GM18519 (cell line): ENCODE measurements around the gene CGN.

Source experiments
- ATAC-seq: cut with Tn5 transposase; IDR thresholded peaks from one replicate; pipeline ENCODE4 v1.9.1; 2021; ENCODE audit warnings: mild to moderate bottlenecking, moderate library complexity; ENCODE audit not compliant: unreplicated experiment, low FRiP score

The CGN gene

GRCh38 chr1:151546011-151546925 is 35.1 kb downstream of the CGN start:
- ATAC-seq: no peak

- ATAC-seq: no peak
Measured at GRCh38 chr1:151547119-151547899, 36.1 kb downstream of the CGN start.

DNA sequence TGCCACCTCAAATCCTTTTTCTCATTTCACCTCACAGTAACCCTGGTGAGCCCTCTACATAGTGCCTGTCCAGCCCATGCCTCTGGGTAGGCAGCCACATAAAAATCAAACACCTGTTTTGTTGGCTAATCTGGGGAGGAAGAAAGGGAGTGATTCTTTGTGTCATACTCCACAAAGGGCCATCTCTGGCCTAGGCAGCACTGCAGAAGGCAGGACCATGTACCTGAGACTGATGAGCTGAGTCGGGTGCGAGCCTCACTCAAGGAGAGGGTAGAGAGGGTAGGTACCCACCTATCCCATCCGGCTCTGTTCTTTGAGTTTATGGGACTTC is 36.7 kb downstream of the CGN start:
- no peak for ATAC-seq

GRCh38 chr1:151549199-151549598 is 38.0 kb downstream of the CGN start:
- no peak for ATAC-seq

GRCh38 chr1:151553659-151554058 is 42.5 kb downstream of the CGN start:
- no peak for ATAC-seq

DNA sequence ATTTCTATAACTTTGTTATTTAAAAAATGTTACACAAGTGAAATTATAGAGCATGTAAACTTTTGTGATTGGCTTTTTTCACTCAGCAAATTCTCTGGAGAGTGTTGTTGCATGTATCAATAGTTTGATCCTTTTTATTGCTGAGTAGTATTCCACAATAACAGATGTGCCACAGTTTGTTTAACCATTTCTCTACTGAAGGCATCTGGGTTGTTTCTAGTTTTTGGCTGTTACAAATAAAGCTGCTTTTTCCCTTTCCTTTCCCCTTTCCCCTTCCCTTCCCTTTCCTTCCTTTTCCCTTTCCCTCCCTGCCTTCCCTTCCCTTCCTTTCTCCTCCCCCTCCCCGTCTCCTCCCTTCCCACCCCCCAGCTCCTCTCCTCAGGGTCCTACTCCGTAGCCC is 44.9 kb downstream of the CGN start:
- no peak for ATAC-seq

- ATAC-seq: no peak
Measured at GRCh38 chr1:151562661-151563060, 51.5 kb downstream of the CGN start.

GRCh38 chr1:151563376-151563775 is 52.2 kb downstream of the CGN start:
- no peak for ATAC-seq

DNA sequence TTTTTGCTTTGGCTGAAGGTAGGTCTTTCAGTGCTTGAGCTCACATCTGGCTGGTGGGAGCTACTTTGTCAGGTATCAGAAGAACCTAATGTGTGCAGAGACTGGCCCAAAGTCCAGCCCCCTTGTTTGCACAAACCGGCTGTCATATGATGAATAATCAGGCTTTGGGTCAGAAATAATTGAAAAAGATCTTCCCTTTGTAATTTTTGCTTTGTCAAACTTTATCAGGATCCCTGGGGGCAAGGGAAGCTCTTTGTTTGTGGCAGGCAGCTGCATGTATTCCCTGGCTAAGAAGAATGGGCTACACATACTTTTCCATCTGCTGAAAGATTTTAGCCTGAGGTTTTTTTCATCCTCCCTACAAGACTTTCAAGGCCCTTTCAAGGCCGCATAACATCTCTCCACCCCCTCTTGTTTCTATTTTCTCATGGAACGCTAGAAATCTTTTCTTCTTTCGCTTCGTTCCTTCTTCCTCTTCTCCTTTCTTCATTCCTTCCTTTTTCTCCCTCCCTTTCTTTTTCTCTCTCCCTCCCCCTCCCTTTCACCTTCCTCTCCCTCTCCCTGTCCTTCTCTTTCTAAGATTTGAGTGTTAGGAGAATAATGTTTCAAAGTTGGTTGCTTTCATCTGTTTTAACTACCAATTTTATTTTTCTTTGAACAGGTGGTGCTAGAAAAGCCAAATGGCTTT is 54.5 kb downstream of the CGN start:
- ATAC-seq: no peak

DNA sequence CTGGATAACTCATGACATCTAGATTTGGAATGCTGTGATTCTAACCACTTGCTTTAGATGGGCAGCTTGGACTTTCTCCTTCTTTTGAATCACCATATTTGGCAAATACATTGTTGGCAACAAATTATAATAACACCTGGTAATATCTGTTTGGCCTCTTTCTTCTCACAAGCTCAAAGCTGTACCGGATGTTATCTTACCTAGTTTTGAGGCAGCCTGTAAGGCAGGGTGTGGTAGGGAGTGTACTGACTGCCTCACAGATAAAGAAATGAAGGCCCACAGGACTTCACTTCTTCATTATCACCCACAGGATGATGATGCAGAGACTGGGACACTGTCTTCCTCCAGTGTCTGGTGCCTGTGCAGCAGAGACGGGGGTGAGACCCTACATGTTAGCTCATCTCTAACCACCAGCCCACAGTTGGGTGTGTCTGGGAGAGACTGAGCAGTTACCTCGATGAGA is 57.5 kb downstream of the CGN start:
- ATAC-seq: no peak

DNA sequence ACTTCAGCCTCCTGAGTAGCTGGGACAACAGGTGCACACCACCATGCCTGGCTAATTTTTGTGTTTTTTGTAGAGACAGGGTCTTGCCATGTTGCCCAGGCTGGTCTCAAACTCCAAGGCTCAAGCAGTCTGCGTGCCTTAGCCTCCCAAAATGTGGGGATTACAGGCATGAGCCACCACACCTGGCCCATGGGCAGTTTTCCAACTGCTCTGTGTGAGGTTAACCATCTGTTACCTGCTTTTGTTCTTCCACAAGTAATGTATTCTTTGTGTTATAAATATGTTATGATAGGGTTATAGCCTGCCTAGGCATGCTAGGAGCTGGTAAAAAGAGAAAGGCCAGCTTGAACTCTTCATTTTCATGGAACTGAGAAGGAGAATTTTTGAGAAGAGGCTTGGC is 59.6 kb downstream of the CGN start:
- no peak for ATAC-seq

DNA sequence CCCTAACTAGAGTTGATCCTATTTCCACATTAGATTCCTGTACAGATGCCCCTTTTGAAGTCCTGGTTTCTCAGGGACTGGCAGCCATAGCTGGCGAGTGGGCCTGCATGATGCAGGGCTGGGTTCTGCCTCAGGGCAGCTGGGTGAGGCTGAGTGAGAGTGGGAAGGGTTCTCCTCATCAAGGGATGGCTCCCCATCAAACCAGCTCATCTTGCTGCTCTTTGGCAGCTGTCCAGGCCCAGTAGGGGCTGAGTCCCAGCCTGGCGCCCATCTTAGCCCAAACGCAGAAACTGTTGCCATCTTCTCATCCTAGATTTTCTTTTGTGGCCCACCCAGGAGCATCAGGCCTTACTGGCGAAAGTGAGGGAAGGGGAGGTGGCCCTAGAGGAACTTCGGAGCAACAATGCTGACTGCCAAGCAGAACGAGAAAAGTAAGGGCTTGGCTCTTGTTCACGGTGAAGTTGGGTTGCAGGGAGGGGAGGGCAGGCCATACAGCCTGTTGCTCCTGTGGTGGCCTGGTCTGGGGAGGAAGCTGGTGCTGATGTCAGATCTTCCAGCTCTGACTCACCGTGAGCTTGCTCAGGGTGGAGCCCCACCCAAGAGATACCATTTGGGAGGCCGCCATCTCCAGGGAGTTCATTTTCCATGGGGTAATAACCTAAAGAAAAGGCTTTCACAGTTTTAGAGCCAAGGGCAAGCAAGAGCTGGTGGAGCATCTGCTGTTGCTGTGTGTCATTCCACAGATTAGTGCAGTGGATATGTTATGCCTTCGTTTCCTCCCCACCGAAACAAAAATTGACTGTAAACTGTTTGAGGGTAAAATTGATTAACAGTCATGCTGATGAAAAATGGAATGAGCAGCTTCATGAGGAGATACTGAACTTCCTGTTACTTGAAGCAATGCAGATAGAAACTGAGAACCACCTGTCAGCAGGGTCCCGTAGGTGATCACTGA is 63.7 kb downstream of the CGN start:
- no peak for ATAC-seq

DNA sequence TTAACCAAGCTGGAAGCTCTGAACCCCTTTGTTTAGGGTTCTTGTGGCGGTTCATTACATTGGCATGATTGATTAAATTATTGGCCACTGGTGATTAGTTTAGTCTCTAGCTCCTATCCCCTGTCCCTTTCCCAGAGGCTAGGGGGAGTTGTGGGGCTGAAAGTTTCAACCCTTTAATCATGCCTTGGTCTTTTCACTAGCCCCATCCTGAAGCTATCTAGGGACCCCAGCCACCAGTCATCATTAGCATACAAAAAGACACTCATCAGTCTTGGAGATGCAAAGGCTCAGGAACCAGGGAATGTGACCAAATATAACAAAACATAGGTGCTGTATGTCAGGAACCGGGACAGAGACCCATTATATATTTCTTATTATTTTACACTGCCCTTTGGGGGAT is 66.0 kb downstream of the CGN start:
- no peak for ATAC-seq

DNA sequence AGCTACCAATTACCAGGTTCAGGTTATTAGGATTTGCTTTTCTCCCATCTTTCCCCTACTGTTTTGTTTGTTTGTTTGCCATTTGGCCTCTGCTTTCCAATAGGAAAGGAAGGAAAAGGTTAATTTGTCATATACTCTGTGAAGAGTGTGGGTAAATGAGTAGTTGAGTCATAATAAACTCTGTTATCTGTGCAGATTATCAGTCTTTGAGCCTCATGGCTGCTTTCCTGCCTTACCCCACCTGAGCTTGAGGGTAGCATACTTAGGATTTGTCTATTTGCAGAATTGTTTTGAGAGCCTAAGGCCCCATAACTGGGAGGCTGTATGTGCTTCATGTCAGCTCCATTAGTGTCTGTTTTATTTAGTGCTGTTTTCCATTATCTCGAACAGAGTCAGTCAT is 67.8 kb downstream of the CGN start:
- no peak for ATAC-seq

DNA sequence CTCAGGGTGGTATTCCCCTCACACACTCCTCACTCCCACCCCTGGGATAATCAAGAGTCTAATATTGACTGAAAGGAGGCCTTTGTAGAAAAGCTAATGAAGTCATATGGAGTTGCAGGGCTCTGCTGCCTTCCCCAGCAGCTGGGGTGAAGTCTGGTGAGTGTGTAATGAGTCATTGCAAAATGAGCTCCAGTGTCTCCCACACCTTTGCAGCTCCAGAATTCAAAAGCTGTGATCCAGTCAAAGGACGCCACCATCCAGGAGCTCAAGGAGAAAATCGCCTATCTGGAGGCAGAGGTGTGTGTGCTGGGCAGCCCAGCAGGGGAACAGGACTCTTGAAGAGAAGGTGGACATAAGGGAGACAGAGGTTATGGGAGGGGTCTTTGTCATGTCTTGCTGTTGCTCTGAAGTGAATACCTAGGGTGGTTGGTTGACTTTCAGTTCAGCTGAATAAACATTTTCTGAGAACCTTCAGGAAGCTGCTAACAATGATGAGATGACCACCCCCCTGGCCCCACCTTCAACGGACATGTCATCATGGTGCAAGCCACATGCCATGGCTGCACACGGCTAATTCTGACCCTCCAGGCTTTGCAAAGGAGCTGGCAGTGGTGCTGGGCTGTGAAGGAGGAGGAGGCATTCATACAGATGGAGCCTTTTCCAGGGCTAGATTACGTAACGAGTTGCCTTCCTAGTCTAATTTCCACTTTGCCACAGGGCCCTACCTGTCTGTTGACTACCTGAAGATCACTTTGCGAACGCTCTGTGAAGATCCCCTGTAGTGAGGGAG is 68.4 kb downstream of the CGN start:
- no peak for ATAC-seq

- no peak for ATAC-seq
Measured at GRCh38 chr1:151581451-151581850, 70.3 kb downstream of the CGN start.

GRCh38 chr1:151581921-151582320 is 70.7 kb downstream of the CGN start:
- ATAC-seq: no peak

DNA sequence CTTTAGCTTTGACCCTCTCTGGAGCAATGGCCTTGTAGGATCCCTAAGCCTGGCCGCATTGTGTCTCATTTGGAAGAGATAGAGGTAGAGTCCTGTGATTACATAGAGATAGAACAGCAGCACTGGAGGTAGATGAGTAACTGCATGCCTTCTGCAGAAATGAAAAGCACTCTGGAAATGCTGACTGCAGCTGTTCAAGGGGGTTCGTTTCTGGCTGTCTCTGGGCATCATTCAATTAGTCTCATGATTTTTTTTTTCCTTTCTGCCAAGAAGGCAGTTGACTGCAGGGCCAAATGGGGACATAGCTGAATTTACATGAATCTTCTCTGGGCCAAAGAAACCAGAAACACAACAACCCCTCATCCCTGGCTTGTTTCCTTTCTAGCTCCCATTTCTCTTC is 72.6 kb downstream of the CGN start:
- ATAC-seq: no peak

DNA sequence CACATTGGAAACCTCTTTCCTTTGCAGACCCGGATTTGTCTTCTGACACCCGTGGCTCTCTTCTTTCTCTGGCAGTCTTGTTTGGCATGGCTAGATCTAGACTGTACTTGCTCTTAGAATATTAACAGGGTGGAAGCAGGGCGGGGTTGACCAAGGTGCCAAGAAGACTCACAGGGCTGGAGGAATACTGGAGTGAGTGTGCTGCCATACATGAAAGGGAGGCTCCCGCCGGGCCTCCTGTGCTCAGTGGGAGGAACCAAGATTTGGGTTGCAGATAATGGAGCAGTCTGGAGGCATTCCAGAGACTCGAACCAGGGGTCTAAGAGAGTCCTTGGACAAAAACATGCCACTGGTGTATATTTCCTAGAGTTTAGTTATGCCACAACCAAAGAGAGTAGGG is 73.1 kb downstream of the CGN start:
- ATAC-seq: no peak
